ENCODE measurements around the gene PMPCB.

DNA sequence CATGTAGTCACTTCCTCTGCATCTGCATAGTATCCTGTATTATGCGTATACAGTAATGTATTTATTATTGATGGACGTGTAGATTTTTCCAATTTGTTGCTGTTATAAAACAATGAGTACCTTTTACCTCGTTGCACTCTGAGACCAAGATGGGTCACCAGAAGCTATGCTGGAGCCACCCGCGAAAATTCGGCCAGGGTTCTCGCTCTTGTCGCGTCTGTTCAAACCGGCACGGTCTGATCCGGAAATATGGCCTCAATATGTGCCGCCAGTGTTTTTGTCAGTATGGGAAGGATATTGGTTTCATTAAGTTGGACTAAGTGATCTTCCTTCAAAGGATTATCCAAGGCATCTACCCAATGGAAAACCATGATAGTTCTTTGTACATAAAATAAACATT lies 51.2 kb downstream of the PMPCB start:
- TF ChIP-seq, protein P1, sequence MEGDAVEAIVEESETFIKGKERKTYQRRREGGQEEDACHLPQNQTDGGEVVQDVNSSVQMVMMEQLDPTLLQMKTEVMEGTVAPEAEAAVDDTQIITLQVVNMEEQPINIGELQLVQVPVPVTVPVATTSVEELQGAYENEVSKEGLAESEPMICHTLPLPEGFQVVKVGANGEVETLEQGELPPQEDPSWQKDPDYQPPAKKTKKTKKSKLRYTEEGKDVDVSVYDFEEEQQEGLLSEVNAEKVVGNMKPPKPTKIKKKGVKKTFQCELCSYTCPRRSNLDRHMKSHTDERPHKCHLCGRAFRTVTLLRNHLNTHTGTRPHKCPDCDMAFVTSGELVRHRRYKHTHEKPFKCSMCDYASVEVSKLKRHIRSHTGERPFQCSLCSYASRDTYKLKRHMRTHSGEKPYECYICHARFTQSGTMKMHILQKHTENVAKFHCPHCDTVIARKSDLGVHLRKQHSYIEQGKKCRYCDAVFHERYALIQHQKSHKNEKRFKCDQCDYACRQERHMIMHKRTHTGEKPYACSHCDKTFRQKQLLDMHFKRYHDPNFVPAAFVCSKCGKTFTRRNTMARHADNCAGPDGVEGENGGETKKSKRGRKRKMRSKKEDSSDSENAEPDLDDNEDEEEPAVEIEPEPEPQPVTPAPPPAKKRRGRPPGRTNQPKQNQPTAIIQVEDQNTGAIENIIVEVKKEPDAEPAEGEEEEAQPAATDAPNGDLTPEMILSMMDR (IDR thresholded peaks at IDR 0.05; ENCODE audit: low read length) = no peak
- TF ChIP-seq EZH2 (optimal IDR thresholded peaks at IDR 0.05; ENCODE audit: low read depth, low read length) = no peak

Data from MM.1S (cell line).